GM12891 (cell line): ENCODE measurements around the gene LRRC56.

Source experiments
- POLR2AphosphoS5 ChIP-seq: IDR thresholded peaks from 2 replicates; pipeline ENCODE4 v1.6.1; 2011; ENCODE audit warnings: low read depth, low read length, control low read depth
- TAF1 ChIP-seq: IDR thresholded peaks from 2 replicates; pipeline ENCODE4 v1.6.1; 2011; ENCODE audit warnings: low read depth, low read length, control low read depth

DNA sequence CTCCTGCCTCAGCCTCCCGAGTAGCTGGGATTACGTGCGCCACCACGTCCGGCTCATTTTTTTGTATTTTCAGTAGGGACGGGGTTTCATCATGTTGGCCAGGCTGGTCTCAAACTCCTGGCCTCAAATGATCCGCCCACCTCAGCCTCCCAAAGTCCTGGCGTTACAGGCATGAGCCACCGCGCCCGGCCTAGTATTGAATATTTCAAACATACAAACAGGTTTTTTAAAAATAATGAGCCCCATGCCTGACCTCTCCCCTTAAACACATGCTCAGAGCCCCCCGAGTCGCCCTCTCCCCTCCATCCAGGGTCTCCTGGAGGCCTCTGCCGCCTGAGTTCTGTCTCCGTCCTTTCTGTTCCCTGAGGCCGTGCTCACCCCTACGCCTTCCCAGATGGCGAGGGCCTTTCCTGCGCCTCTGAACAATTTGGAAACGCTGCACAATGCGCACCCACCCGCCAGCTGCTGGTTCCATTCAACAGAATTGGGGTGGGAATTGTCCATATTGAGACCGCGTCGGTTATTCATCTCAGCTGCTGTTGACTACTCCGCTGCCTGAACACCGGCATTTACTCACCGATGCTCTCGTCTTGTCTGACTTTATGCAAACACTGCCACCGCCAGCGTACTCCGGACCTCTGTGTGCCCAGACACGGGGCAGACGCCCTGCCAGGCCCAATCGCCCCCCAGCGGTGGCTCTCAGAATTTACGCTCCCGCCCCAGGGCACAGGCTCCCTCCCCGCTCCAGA lies 16.7 kb upstream of the LRRC56 start:
- TF ChIP-seq TAF1: no peak
- TF ChIP-seq POLR2AphosphoS5: no peak
